Calu3 (cell line): Measurements from ENCODE around the gene NLRP5. TPM values are rescaled to one million over a fixed set of nuclear protein-coding genes. Genes with fewer than 3 reads are reported as not detected.
"Not testable (repeated sequence)": the region's sequence is repeated elsewhere in the genome, so short reads cannot be mapped to it uniquely, and the experiment has no call there.

Experiments used
- BruUV-seq: library from RNA; stranded (reverse); fragments of 400-500 nt; replicated peaks from 2 replicates; lab custom pipeline; 2021; lab: Mats Ljungman, UMichigan
- CTCF ChIA-PET: fragments of 300-600 bp; sonication (Branson Sonifier 250); formaldehyde crosslinking; loops from one replicate; lab custom pipeline; 2022; ENCODE audit warnings: antibody characterized with exemption; lab: Charles Lee
- DNase-seq: peaks from one replicate; pipeline ENCODE4 v3.0.0; 2022
- H3K27ac Mint-ChIP-seq: one replicate; pipeline ENCODE4 v1.8.0; 2022; ENCODE audit warnings: mixed read lengths; ENCODE audit not compliant: unreplicated experiment
- H3K27me3 Mint-ChIP-seq: one replicate; pipeline ENCODE4 v1.8.0; 2022; ENCODE audit warnings: mixed read lengths; ENCODE audit not compliant: unreplicated experiment
- H3K36me3 Mint-ChIP-seq: one replicate; pipeline ENCODE4 v1.8.0; 2022; ENCODE audit warnings: mild to moderate bottlenecking, moderate library complexity, mixed read lengths; ENCODE audit not compliant: insufficient read depth, unreplicated experiment
- H3K4me1 Mint-ChIP-seq: one replicate; pipeline ENCODE4 v1.8.0; 2022; ENCODE audit warnings: mild to moderate bottlenecking, low read depth, mixed read lengths; ENCODE audit not compliant: unreplicated experiment
- H3K4me3 Mint-ChIP-seq: one replicate; pipeline ENCODE4 v1.8.0; 2022; ENCODE audit warnings: mild to moderate bottlenecking, low read depth, moderate library complexity, mixed read lengths; ENCODE audit not compliant: unreplicated experiment
- H3K9me3 Mint-ChIP-seq: one replicate; pipeline ENCODE4 v1.8.0; 2022; ENCODE audit warnings: low read depth, mixed read lengths; ENCODE audit not compliant: unreplicated experiment
- CTCF ChIP-seq: fragments of 200-600 bp; IDR thresholded peaks from one replicate; pipeline ENCODE4 v1.8.0; 2022; ENCODE audit warnings: antibody characterized with exemption; ENCODE audit not compliant: unreplicated experiment
- intact Hi-C: fragments of 100-400 bp; cut with micrococcal nuclease; formaldehyde crosslinking; loops from one replicate; pipeline ENCODE4 v1.10.0; 2022; ENCODE audit not compliant: unreplicated experiment
- total RNA-seq: library from RNA; stranded (reverse); gene quantifications from 2 replicates; pipeline ENCODE4 v1.2.3, GENCODE V29; 2022

NLRP5 gene
- total RNA-seq, 1 experiment from 2014 or later = not detected

GRCh38 chr19:55993492-55993891, 6.9 kb downstream of the NLRP5 start:
- Mint-ChIP-seq H3K27ac (peak overlapping the region; percentile 72), H3K9me3 (peaks cover 15% of the 10 kb centered on the region), H3K4me1 (no peaks in the 10 kb centered on the region), H3K36me3 (no peaks in the 10 kb centered on the region), H3K27me3 (no peaks in the 10 kb centered on the region), H3K4me3 (no peak overlapping the region)
- CTCF ChIA-PET = no interaction called here
- TF ChIP-seq CTCF = no peak
- no TSS peak for BruUV-seq
- intact Hi-C loops = no loop called here
- DNase-seq = no peak

GRCh38 chr19:56014765-56015164, 28.2 kb downstream of the NLRP5 start:
- DNase-seq = no peak
- Mint-ChIP-seq H3K27me3 (no peaks in the 10 kb centered on the region), H3K9me3 (peaks cover 10% of the 10 kb centered on the region), H3K27ac (no peak overlapping the region), H3K4me1 (no peaks in the 10 kb centered on the region), H3K36me3 (no peaks in the 10 kb centered on the region), H3K4me3 (no peak overlapping the region)
- no TSS peak for BruUV-seq
- intact Hi-C loops = no loop called here
- CTCF ChIA-PET = interaction anchor here (0.6 kb wide), 1 partner anchor 603 kb away, joined by 3 read pairs; no protein-coding TSS in a partner anchor
- no peak for TF ChIP-seq CTCF

- Mint-ChIP-seq H3K36me3 (no peaks in the 10 kb centered on the region), H3K4me3 (no peak overlapping the region), H3K27me3 (no peaks in the 10 kb centered on the region), H3K9me3 (peaks cover 10% of the 10 kb centered on the region), H3K27ac (no peak overlapping the region), H3K4me1 (no peaks in the 10 kb centered on the region)
- intact Hi-C loops = no loop called here
- DNase-seq = no peak
- BruUV-seq = no TSS peak
- no peak for TF ChIP-seq CTCF
- CTCF ChIA-PET = no interaction called here
Measured at GRCh38 chr19:56015756-56016155, 29.2 kb downstream of the NLRP5 start.

GRCh38 chr19:56019325-56019724, 32.8 kb downstream of the NLRP5 start:
- H3K36me3 Mint-ChIP-seq, H3K4me1 Mint-ChIP-seq, intact Hi-C loops, BruUV-seq, DNase-seq, H3K9me3 Mint-ChIP-seq, CTCF ChIA-PET, H3K27me3 Mint-ChIP-seq, H3K4me3 Mint-ChIP-seq, H3K27ac Mint-ChIP-seq: not testable (repeated sequence)

- H3K36me3 Mint-ChIP-seq, H3K27ac Mint-ChIP-seq, BruUV-seq, H3K9me3 Mint-ChIP-seq, DNase-seq, intact Hi-C loops, H3K4me3 Mint-ChIP-seq, H3K4me1 Mint-ChIP-seq, H3K27me3 Mint-ChIP-seq: not testable (repeated sequence)
- CTCF ChIA-PET = interaction anchor here (0.5 kb wide), 1 partner anchor 94 kb away, joined by 4 read pairs; no protein-coding TSS in a partner anchor
Measured at GRCh38 chr19:56020355-56020975, 33.9 kb downstream of the NLRP5 start.
